Measurements from ENCODE around the gene ERVW-1. TPM values are rescaled to one million over a fixed set of nuclear protein-coding genes. Genes with fewer than 3 reads are reported as not detected.

ERVW-1 gene
- total and polyA plus RNA-seq, 3 experiments from 2014 or later, result not detected

Other genes with a start within 250 kb of the ERVW-1 start
- gene KRIT1, start 232.0 kb downstream of the ERVW-1 start, total RNA-seq, result 10 to 100 TPM; 44.6 to 48.3 TPM
- 18.3 TPM for gene KRIT1, start 232.0 kb downstream of the ERVW-1 start, polyA plus RNA-seq
- gene ANKIB1, start 232.0 kb downstream of the ERVW-1 start, total RNA-seq, result 10 to 100 TPM; 42.7 to 44.7 TPM
- 7.8 TPM for gene ANKIB1, start 232.0 kb downstream of the ERVW-1 start, polyA plus RNA-seq
- gene GATAD1, start 30.5 kb downstream of the ERVW-1 start, total RNA-seq, result 10 to 100 TPM; 18.3 to 18.9 TPM
- gene GATAD1, start 30.5 kb downstream of the ERVW-1 start, polyA plus RNA-seq, result 11.4 TPM
- 10 to 100 TPM; 17.8 to 18.0 TPM for gene PEX1, start 50.6 kb upstream of the ERVW-1 start, total RNA-seq
- gene PEX1, start 50.6 kb upstream of the ERVW-1 start, polyA plus RNA-seq, result 9.2 TPM
- 10 to 100 TPM; 15.7 to 18.0 TPM for gene RBM48, start 50.8 kb upstream of the ERVW-1 start, total RNA-seq
- 28.3 TPM for gene RBM48, start 50.8 kb upstream of the ERVW-1 start, polyA plus RNA-seq
- 10 to 100 TPM; 29.3 to 31.5 TPM for gene FAM133B, start 112.4 kb upstream of the ERVW-1 start, total RNA-seq
- gene FAM133B, start 112.4 kb upstream of the ERVW-1 start, polyA plus RNA-seq, result 20.8 TPM